ENCODE measurements around the gene ACD. TPM values are rescaled to one million over a fixed set of nuclear protein-coding genes. Genes with fewer than 3 reads are reported as not detected.

The ACD gene
- total RNA-seq (ENCODE audit: unreplicated experiment): 27.1 TPM
- long read RNA-seq, transcript ACD-214 (12 exons, 2,065 nt): major isoform, 20 of 32 reads
- long read RNA-seq, partial matches to known transcripts: 3 of 32 reads
- long read RNA-seq, other reads (novel, unspliced or antisense): 9 of 32 reads

GRCh38 chr16:67659675-67660563 is at the start of gene ACD:
ACD (minus strand) TSS chr16:67660260; CDS start chr16:67660220, 40 bp downstream.
- Mint-ChIP-seq H3K27ac (ENCODE audit: unreplicated experiment) (peak within 1 kb of the TSS; percentile 75), H3K36me3 (ENCODE audit: low read depth, unreplicated experiment) (peaks cover 13% of the 10 kb centered on the region), H3K4me3 (ENCODE audit: unreplicated experiment) (peak within 1 kb of the TSS; percentile 92), H3K27me3 (ENCODE audit: unreplicated experiment) (peaks cover 27% of the 10 kb centered on the region), H3K9me3 (ENCODE audit: unreplicated experiment) (no peaks in the 10 kb centered on the region), H3K4me1 (ENCODE audit: unreplicated experiment) (peaks cover 8% of the 10 kb centered on the region)
- peak; percentile 90 for DNase-seq (ENCODE audit: low spot score)
- TF ChIP-seq CTCF (IDR thresholded peaks at IDR 0.05; ENCODE audit: unreplicated experiment): no peak

- Mint-ChIP-seq H3K36me3 (ENCODE audit: low read depth, unreplicated experiment) (peaks cover 5% of the 10 kb centered on the region), H3K27ac (ENCODE audit: unreplicated experiment) (no peak overlapping the region), H3K4me3 (ENCODE audit: unreplicated experiment) (no peak overlapping the region), H3K4me1 (ENCODE audit: unreplicated experiment) (no peaks in the 10 kb centered on the region), H3K9me3 (ENCODE audit: unreplicated experiment) (no peaks in the 10 kb centered on the region), H3K27me3 (ENCODE audit: unreplicated experiment) (no peaks in the 10 kb centered on the region)
- TF ChIP-seq CTCF (IDR thresholded peaks at IDR 0.05; ENCODE audit: unreplicated experiment): no peak
- no peak for DNase-seq (ENCODE audit: low spot score)
Measured at GRCh38 chr16:67709050-67709449, 49.0 kb upstream of the ACD start.

GRCh38 chr16:67708368-67708771 is 48.3 kb upstream of the ACD start:
- Mint-ChIP-seq H3K27me3 (ENCODE audit: unreplicated experiment) (no peaks in the 10 kb centered on the region), H3K4me3 (ENCODE audit: unreplicated experiment) (no peak overlapping the region), H3K27ac (ENCODE audit: unreplicated experiment) (no peak overlapping the region), H3K4me1 (ENCODE audit: unreplicated experiment) (peaks cover 6% of the 10 kb centered on the region), H3K36me3 (ENCODE audit: low read depth, unreplicated experiment) (peaks cover 5% of the 10 kb centered on the region), H3K9me3 (ENCODE audit: unreplicated experiment) (no peaks in the 10 kb centered on the region)
- DNase-seq (ENCODE audit: low spot score): no peak
- TF ChIP-seq CTCF (IDR thresholded peaks at IDR 0.05; ENCODE audit: unreplicated experiment): no peak

- H3K4me3 Mint-ChIP-seq (ENCODE audit: unreplicated experiment): no peak overlapping the region
- H3K27me3 Mint-ChIP-seq (ENCODE audit: unreplicated experiment): no peaks in the 10 kb centered on the region
- DNase-seq (ENCODE audit: low spot score): no peak
- no peaks in the 10 kb centered on the region for H3K9me3 Mint-ChIP-seq (ENCODE audit: unreplicated experiment)
- H3K27ac Mint-ChIP-seq (ENCODE audit: unreplicated experiment): no peak overlapping the region
- peaks cover 7% of the 10 kb centered on the region for H3K4me1 Mint-ChIP-seq (ENCODE audit: unreplicated experiment)
- H3K36me3 Mint-ChIP-seq (ENCODE audit: low read depth, unreplicated experiment): peaks cover 5% of the 10 kb centered on the region
- no peak for TF ChIP-seq CTCF (IDR thresholded peaks at IDR 0.05; ENCODE audit: unreplicated experiment)
Measured at GRCh38 chr16:67707790-67708189, 47.7 kb upstream of the ACD start.

GRCh38 chr16:67707210-67707609 is 47.1 kb upstream of the ACD start:
- no peak for DNase-seq (ENCODE audit: low spot score)
- H3K4me1 Mint-ChIP-seq (ENCODE audit: unreplicated experiment): peaks cover 7% of the 10 kb centered on the region
- H3K4me3 Mint-ChIP-seq (ENCODE audit: unreplicated experiment): no peak overlapping the region
- no peaks in the 10 kb centered on the region for H3K27me3 Mint-ChIP-seq (ENCODE audit: unreplicated experiment)
- no peak overlapping the region for H3K27ac Mint-ChIP-seq (ENCODE audit: unreplicated experiment)
- H3K36me3 Mint-ChIP-seq (ENCODE audit: low read depth, unreplicated experiment): peaks cover 5% of the 10 kb centered on the region
- no peaks in the 10 kb centered on the region for H3K9me3 Mint-ChIP-seq (ENCODE audit: unreplicated experiment)
- TF ChIP-seq CTCF (IDR thresholded peaks at IDR 0.05; ENCODE audit: unreplicated experiment): no peak

All from endothelial cell (in vitro differentiated cells).